ENCODE results near the gene COL4A2. TPM values are rescaled to one million over a fixed set of nuclear protein-coding genes. Genes with fewer than 3 reads are reported as not detected.

The COL4A2 gene
- total and polyA plus RNA-seq, 2 experiments from 2014 or later: 146 to 455 TPM

- peaks cover 9% of the 10 kb centered on the region; the same call in 1 of the 2 replicates for H3F3A ChIP-seq (ENCODE audit: insufficient read depth)
- DNase-seq: no peak
- H3K4me3 ChIP-seq: no peak overlapping the region
- H3K9ac ChIP-seq: no peak overlapping the region
- no peak overlapping the region for H3K4me2 ChIP-seq (ENCODE audit: unreplicated experiment)
- no peak overlapping the region for H2AFZ ChIP-seq
- H3K27ac ChIP-seq: 0 out of 2 replicates have a peak overlapping the region, but pooled peaks have one; percentile 13
- peaks cover 6% of the 10 kb centered on the region for H3K4me1 ChIP-seq (ENCODE audit: insufficient read depth)
- no peaks in the 10 kb centered on the region for H3K9me2 ChIP-seq (ENCODE audit: insufficient read depth)
- in situ Hi-C loops (cut with MboI): no loop called here
- H3K79me2 ChIP-seq (ENCODE audit: insufficient read depth): peaks cover 26% of the 10 kb centered on the region
- H3K9me3 ChIP-seq (ENCODE audit: low read depth): no peaks in the 10 kb centered on the region
- no peaks in the 10 kb centered on the region for H3K27me3 ChIP-seq (replicated peaks; ENCODE audit: insufficient read depth)
- no peak for TF ChIP-seq EZH2 (IDR thresholded peaks at IDR 0.05; ENCODE audit: insufficient read depth, poor library complexity, severe bottlenecking)
- TF ChIP-seq EZH2phosphoT487 (IDR thresholded peaks at IDR 0.05; ENCODE audit: insufficient read depth, low read depth): no peak
- H3K36me3 ChIP-seq (ENCODE audit: low read depth): no peaks in the 10 kb centered on the region
- no peaks in the 10 kb centered on the region for H4K20me1 ChIP-seq (ENCODE audit: insufficient read depth)
Measured at GRCh38 chr13:110294622-110295021, 12.5 kb upstream of the COL4A2 start.

GRCh38 chr13:110297011-110297410 lies 10.1 kb upstream of the COL4A2 start:
- Histone ChIP-seq H3K9me3 (ENCODE audit: low read depth) (no peaks in the 10 kb centered on the region), H3K79me2 (ENCODE audit: insufficient read depth) (peaks cover 40% of the 10 kb centered on the region), H3K27me3 (replicated peaks; ENCODE audit: insufficient read depth) (no peaks in the 10 kb centered on the region), H3K27ac (no peak overlapping the region), H3K4me2 (ENCODE audit: unreplicated experiment) (no peak overlapping the region), H2AFZ (no peak overlapping the region), H3K9me2 (ENCODE audit: insufficient read depth) (no peaks in the 10 kb centered on the region), H3K4me3 (no peak overlapping the region), H3F3A (ENCODE audit: insufficient read depth) (peaks cover 29% of the 10 kb centered on the region), H4K20me1 (ENCODE audit: insufficient read depth) (no peaks in the 10 kb centered on the region), H3K4me1 (ENCODE audit: insufficient read depth) (peaks cover 26% of the 10 kb centered on the region), H3K9ac (no peak overlapping the region), H3K36me3 (ENCODE audit: low read depth) (no peaks in the 10 kb centered on the region)
- TF ChIP-seq EZH2 (IDR thresholded peaks at IDR 0.05; ENCODE audit: insufficient read depth, poor library complexity, severe bottlenecking): no peak
- TF ChIP-seq EZH2phosphoT487 (IDR thresholded peaks at IDR 0.05; ENCODE audit: insufficient read depth, low read depth): no peak
- WGBS, 2 experiments (ENCODE audit: low coverage in 1 of 2, low lambda C conversion rate in 2 of 2, missing lambda C conversion rate in 2 of 2): 80 to 83% methylated on average over 5 to 6 of the region's 6 CpGs
- DNase-seq: no peak
- in situ Hi-C loops (cut with MboI): no loop called here

GRCh38 chr13:110297766-110298504 lies 9.1 kb upstream of the COL4A2 start:
- TF ChIP-seq EZH2phosphoT487 (IDR thresholded peaks at IDR 0.05; ENCODE audit: insufficient read depth, low read depth) (no peak), EZH2 (IDR thresholded peaks at IDR 0.05; ENCODE audit: insufficient read depth, poor library complexity, severe bottlenecking) (no peak)
- H3K79me2 ChIP-seq (ENCODE audit: insufficient read depth): peaks cover 40% of the 10 kb centered on the region
- H3K4me1 ChIP-seq (ENCODE audit: insufficient read depth): peaks cover 29% of the 10 kb centered on the region
- H3K9ac ChIP-seq: no peak overlapping the region
- DNase-seq: no peak
- H3F3A ChIP-seq (ENCODE audit: insufficient read depth): peaks cover 38% of the 10 kb centered on the region
- H3K9me3 ChIP-seq (ENCODE audit: low read depth): no peaks in the 10 kb centered on the region
- no peaks in the 10 kb centered on the region for H3K36me3 ChIP-seq (ENCODE audit: low read depth)
- H4K20me1 ChIP-seq (ENCODE audit: insufficient read depth): no peaks in the 10 kb centered on the region
- no peak overlapping the region for H3K27ac ChIP-seq
- H3K9me2 ChIP-seq (ENCODE audit: insufficient read depth): no peaks in the 10 kb centered on the region
- in situ Hi-C loops (cut with MboI): no loop called here
- H3K4me2 ChIP-seq (ENCODE audit: unreplicated experiment): no peak overlapping the region
- no peak overlapping the region for H3K4me3 ChIP-seq
- no peak overlapping the region for H2AFZ ChIP-seq
- H3K27me3 ChIP-seq (replicated peaks; ENCODE audit: insufficient read depth): no peaks in the 10 kb centered on the region
- WGBS, 2 experiments (ENCODE audit: low coverage in 1 of 2, low lambda C conversion rate in 2 of 2, missing lambda C conversion rate in 2 of 2): 92 to 93% methylated on average over 12 of the region's 12 CpGs

- no peak overlapping the region for H3K27ac ChIP-seq
- H3K4me3 ChIP-seq: no peak overlapping the region
- peaks cover 46% of the 10 kb centered on the region for H3F3A ChIP-seq (ENCODE audit: insufficient read depth)
- H3K9ac ChIP-seq: no peak overlapping the region
- no peaks in the 10 kb centered on the region for H4K20me1 ChIP-seq (ENCODE audit: insufficient read depth)
- TF ChIP-seq EZH2phosphoT487 (IDR thresholded peaks at IDR 0.05; ENCODE audit: insufficient read depth, low read depth) (no peak), EZH2 (IDR thresholded peaks at IDR 0.05; ENCODE audit: insufficient read depth, poor library complexity, severe bottlenecking) (no peak)
- in situ Hi-C loops (cut with MboI): no loop called here
- H3K79me2 ChIP-seq (ENCODE audit: insufficient read depth): peaks cover 39% of the 10 kb centered on the region
- peaks cover 29% of the 10 kb centered on the region for H3K4me1 ChIP-seq (ENCODE audit: insufficient read depth)
- WGBS, 2 experiments (ENCODE audit: low coverage in 1 of 2, low lambda C conversion rate in 2 of 2, missing lambda C conversion rate in 2 of 2): 84 to 86% methylated on average over 29 to 33 of the region's 33 CpGs
- H3K36me3 ChIP-seq (ENCODE audit: low read depth): no peaks in the 10 kb centered on the region
- H3K4me2 ChIP-seq (ENCODE audit: unreplicated experiment): no peak overlapping the region
- no peak overlapping the region for H2AFZ ChIP-seq
- H3K27me3 ChIP-seq (replicated peaks; ENCODE audit: insufficient read depth): no peaks in the 10 kb centered on the region
- H3K9me3 ChIP-seq (ENCODE audit: low read depth): no peaks in the 10 kb centered on the region
- no peak for DNase-seq
- no peaks in the 10 kb centered on the region for H3K9me2 ChIP-seq (ENCODE audit: insufficient read depth)
Measured at GRCh38 chr13:110298505-110299282, 8.4 kb upstream of the COL4A2 start.
